HG03139 (cell line): ENCODE results near the gene MRPL12.
"Not testable (repeated sequence)": the region's sequence is repeated elsewhere in the genome, so short reads cannot be mapped to it uniquely, and the experiment has no call there.

Source experiments
- ATAC-seq: cut with Tn5 transposase; IDR thresholded peaks from one replicate; pipeline ENCODE4 v1.9.1; 2021; ENCODE audit not compliant: unreplicated experiment

The MRPL12 gene

DNA sequence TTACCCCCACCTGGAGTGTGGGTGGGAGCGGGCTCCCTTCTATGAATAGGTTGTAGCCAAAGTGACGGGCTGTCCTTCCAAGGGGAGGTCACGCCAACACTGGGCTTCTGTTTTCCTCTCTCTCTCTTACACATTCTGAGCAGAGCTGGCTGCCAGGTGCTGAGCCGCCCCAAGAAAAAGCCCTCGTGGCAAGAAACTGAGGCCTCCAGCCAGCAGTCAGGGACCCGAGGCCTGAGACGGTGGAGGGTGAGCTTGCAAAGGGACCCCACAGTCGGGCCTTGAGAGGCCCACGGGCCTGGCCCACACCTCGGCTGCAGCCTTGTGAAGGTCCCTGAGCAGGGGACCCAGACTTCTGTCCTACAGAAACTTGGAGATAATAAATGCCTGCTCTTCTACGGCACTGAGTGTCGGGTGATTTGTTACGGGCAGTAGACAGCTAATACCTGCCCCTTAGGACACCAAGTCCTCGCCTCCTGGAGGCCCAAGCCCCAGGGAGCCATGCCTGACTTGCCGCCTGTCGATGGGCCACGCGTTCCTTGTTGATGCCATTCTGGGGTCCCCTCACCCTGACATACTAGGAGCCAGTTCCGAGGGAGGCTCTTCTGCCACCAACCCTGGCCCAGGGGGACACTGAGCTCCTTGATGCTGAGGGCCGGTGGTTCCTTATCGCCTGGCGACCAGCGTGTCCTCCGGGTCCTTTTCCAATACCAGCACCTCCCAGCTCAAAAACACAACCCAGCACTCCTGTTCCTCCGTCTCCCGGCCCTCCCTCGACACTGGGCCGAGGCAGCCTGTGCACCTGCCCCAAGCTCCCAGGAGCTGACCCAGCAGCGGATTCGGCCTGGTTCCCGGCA is 35.0 kb downstream of the MRPL12 start:
- no peak for ATAC-seq

DNA sequence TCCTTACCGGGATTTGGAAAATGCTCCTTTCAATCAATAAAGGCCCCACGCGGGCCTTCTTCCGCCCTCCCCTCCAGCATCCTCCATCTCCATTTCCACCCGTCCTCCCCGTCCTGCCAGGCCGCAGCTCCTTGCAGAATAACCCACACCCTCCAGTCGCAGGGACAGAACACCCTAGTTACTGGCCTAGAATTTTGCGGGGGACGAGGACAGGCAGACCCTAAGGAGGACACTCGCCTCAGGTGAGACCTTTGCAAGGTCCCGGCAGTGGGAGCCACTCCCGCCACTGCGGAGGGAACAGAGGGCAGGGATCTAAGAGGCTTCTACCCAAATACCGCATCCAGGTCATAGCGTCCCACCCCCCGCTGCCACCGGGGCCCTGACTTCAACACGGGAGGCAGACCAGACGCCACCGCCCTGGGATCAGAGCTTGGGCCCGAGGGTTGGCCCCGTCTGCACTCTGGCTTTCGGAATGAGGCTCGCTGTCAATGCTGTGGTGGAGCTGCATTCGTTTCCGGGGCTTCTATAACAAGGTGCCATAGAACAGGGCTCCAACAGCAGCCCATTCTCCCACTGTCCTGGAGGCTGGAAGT is 35.7 kb downstream of the MRPL12 start:
- ATAC-seq: no peak

DNA sequence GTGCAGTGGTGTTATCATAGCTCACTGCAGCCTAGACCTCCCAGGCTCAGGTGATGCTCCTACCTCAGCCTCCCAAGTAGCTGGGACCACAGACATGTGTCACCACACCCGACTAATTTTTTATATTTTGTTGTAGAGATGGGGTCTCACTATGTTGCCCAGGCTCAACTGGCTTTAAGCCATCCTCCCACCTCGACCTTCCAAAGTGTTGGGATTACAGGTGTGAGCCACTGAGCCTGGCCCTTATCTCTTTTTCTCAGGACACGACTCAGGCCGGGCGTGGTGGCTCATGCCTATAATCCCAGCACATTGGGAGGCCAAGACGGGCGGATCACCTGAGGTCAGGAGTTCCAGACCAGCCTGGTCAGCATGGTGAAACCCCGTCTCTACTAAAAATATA is 36.4 kb downstream of the MRPL12 start:
- not testable (repeated sequence) for ATAC-seq

DNA sequence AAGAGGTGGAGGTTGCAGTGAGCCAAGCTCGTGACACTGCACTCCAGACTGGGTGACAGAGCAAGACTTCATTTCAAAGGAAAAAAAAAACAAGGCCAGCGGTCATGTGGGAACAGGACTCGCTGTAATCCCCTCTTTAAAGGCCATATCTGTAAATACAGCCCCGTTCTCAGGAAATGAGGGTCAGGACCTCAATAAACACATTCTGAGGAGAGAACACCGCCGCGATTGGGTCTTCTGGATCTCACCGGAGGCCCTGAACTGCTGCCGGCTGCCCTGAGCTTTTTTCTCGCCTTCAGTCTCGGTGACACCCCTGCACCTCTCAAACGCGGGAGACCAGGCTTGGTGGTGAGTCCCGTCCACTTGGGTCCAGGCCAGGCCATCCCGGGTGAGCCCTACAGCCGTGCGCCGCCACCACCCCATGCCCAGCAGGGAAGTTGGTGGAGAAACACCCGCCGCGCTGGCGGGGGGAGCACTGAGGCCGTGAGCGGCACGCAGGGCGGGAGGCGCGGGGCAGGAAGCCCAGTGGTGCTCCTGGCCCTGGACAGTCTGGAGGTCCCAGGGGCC is 37.3 kb downstream of the MRPL12 start:
- no peak for ATAC-seq

DNA sequence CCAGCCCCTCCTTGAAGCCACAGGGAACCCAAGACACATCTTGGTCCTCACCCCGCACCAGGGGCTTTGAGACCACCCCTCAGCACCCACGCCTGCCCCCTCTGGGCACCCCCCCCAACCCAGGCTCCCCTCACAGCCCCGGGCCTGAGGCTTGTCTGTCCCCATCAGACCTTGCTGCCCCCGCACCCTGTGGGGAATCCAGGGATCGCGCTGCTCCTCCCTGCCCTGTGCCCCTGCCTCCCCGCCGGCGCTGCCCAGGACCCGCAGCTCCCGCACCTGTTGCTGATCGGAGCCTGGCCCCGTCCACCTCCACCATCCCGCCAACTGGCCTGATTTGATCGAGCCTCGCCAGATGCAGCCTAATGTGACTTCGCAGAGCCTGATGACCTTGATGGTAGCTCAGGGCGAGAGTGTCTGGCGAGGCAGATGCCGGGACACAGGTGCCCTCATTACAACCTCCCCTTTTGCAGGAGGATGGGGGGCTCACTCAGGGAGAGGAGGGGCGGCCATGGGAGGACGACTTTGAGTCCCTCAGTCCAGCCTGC is 38.0 kb downstream of the MRPL12 start:
- ATAC-seq: no peak

DNA sequence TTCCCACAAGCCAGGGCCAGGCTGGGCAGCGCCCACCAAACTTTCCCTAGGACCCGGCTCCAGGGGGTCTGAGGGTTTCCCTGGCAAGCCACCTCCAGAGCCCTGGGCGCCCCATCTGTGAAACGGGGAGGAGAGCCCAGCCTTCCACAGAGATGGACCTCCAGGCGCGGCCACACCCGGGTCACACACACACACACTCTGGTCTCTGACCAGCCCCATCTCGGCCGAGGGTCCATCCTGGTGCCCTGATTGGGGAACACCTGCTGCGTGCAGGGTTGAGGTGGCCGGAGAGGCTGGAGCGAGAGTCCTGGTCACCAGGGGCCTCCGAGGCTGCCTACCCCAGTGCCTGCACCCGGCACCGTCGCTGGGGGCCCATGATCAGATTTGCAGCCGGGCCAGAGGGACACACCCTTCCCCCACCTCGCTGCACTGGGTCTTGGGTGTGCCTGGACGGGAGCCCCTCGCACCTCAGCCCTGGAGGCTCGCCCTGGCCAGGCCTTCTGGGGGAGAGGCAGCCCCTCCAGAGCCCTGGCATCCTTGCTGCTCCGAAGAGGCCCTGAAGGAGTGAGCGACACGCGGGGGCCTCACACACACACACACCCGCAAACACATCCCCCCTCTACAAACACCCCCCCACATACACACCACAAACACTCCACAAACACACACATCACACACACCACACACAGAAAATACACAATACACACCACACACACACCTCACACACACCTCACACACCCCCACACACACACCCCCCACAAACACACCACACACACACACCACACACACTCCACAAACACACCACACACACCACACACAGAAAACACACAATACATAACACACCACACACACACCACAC is 38.7 kb downstream of the MRPL12 start:
- ATAC-seq: no peak
